Mammary microvascular endothelial cell (primary cell): ENCODE measurements around the gene EARS2. TPM values are rescaled to one million over a fixed set of nuclear protein-coding genes. Genes with fewer than 3 reads are reported as not detected.

Source experiments
- total RNA-seq: library from RNA; depleted of rRNA; stranded (reverse); fragments of >200 nt; gene quantifications from 2 replicates; pipeline ENCODE4 v1.2.3, GENCODE V29; 2015

EARS2 gene
- total RNA-seq: 10.2 and 28.0 TPM in 2 replicates

DNA sequence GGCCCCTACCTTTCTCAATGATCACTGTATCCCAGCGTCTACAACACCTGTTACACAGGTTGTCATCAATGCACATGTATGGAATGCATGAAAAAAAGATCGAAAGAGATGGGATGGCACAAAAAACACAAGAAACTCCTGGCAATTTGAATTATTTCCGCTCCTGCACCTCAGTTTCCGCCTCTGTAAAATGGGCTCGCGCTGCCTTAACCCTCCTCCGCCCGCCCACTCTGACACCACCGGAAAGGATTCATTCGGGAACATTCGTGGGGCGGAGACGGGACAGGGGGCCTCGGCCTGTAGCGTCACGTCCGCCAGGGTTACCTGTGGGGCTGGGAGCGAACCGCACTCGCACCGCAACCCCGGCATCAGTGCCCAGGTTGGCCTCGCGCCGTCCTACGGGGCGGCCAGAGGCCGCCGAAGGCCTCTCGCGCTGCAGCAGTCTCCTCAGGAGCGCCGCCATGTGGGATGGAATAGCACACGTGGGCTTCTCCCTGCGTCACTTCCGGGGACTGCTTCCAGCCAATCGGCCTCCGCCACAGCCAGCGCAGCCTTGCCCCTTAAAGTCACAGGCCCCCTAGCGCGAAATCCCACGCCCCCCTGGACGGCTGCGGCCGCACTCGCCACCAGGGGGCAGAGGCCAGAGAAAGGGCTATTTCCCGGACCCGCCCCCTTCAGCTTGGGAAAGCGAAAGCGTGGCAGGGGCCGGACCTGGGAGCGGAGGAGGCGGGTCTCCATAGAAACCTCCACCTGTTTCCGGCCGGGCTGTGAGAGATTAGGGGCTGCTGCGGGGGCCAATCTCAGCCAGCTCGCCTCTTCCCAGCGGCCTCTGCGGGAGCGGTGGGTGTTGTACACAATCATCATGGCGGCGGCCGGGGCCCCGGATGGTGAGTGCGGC, at the start of gene EARS2, which contains the start of gene UBFD1:
EARS2 (minus strand) TSS at position 470 of the 898 bp plus-strand sequence; CDS start at position 463, 7 bp downstream.
UBFD1 (plus strand) TSS at position 847 of the 898 bp plus-strand sequence; CDS start at position 863, 16 bp downstream.

DNA sequence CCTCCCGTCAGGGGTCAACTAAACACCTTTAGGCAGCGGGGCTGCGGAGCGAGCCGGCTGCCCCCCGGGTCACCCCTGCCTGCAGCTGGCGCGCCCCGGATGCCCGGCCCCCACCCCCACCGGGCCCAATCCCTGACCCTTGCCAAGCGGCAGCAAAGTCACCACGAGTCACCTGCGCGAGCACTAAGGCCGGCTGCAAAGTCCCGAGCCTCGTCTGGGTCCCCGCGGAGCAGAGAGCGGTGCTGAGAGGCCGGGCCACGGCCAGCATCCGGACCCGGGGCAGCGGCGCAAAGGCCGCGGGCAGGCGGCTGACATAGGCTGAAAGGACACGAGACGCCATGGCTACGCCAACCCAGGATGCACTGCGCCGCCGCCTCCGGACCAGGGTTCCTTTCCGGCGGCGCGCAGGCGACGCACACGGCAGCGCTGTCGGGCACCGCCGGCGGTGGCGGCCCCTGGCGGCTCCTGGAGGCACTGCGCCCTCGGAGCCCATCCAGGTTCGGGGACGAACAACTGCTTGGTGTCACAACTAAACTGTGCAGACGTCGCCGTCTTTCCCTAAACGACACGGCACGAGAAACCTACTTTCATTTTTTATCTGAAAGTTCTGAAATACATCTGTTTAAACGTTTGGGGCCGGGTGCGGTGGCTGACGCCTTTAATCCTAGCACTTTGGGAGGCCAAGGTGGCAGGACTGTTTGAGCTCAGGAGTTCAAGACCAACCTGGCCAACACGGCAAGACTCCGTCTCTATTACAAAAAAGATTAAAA, 39.0 kb upstream of the EARS2 start, which contains the start of gene NDUFAB1:
NDUFAB1 (minus strand) TSS at position 366 of the 770 bp plus-strand sequence; CDS start at position 340, 26 bp downstream.

DNA sequence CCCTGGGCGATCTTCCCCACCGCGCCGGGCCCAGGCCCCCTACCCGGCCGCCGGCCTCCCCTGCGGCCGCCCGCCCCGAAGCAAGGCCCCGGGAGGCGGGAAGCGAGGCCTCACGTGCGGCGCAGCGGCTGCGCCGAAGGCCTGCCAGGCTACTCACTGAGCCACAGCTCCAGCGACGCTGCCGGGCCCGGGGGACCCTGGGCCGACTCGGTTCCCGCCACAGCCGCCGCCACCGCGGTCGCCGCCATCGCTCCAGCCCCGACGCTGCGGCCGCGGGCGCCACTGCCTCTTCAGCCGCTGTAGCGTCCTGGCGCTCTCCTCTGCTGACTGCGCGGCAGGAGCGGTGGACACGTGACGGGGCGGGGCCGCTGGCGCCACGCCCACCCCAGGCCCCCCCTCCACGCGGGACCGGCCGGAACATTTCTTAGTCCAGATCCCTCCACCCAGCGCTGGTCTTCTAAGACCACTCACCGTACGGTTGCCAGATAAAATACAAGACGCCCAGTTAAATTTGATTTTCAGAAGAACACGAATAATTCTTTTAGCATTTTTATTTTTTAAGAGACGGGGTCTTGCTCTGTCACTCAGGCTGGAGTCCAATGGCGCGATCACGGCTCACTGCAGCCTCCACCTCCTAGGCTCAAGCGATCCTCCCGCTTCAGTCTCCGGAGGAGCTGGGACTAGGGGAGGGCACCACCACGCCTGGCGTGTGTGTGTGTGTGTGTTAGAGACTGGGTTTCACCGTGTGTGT, 46.8 kb downstream of the EARS2 start, which contains the start of gene GGA2:
GGA2 (minus strand) TSS at position 331 of the 751 bp plus-strand sequence; CDS start at position 248, 83 bp downstream.

Other genes starting within 250 kb of the EARS2 start
- gene COG7, start 104.2 kb downstream of the EARS2 start, total RNA-seq: 6.8 and 8.2 TPM in 2 replicates
- gene GGA2, start 46.9 kb downstream of the EARS2 start, total RNA-seq: 35.8 and 38.8 TPM in 2 replicates
- 67.1 and 82.6 TPM in 2 replicates for gene UBFD1, start 377 bp upstream of the EARS2 start, total RNA-seq
- gene NDUFAB1, start 39.0 kb upstream of the EARS2 start, total RNA-seq: 205 and 239 TPM in 2 replicates
- gene PALB2, start 84.0 kb upstream of the EARS2 start, total RNA-seq: 6.7 and 9.7 TPM in 2 replicates
- 53.2 and 78.6 TPM in 2 replicates for gene DCTN5, start 84.1 kb upstream of the EARS2 start, total RNA-seq
- gene PLK1, start 121.5 kb upstream of the EARS2 start, total RNA-seq: 80.4 and 91.7 TPM in 2 replicates
- not detected in 2 replicates for gene ERN2, start 155.9 kb upstream of the EARS2 start, total RNA-seq
- not detected in 2 replicates for gene CHP2, start 197.7 kb upstream of the EARS2 start, total RNA-seq